Astrocyte (in vitro differentiated cells and primary cell): ENCODE measurements around the gene FREY1. TPM values are rescaled to one million over a fixed set of nuclear protein-coding genes. Genes with fewer than 3 reads are reported as not detected.
A peak's percentile ranks its signal among the peaks of the same experiment; 100 is the strongest.

ENCODE experiments used
- DNase-seq: peaks from one replicate; pipeline ENCODE4 v3.0.0-alpha.2; 2010; ENCODE audit warnings: low read depth
- FAIRE-seq: peaks from 2 replicates; lab custom pipeline; 2011; peaks lifted over from hg19 to GRCh38; lab: Jason Lieb, UNC
- H2AFZ ChIP-seq: 2 replicates; pipeline ENCODE4 v1.6.0; 2012; ENCODE audit warnings: low read depth, low read length, inconsistent platforms
- H3K27ac ChIP-seq: 2 replicates; pipeline ENCODE4 v1.5.1; 2011; ENCODE audit warnings: low read depth, low read length, inconsistent platforms
- H3K27me3 ChIP-seq: 2 replicates; pipeline ENCODE4 v1.6.0; 2011; ENCODE audit warnings: low read length, inconsistent platforms; ENCODE audit not compliant: insufficient read depth
- H3K36me3 ChIP-seq: 2 replicates; pipeline ENCODE4 v1.5.1; 2011; ENCODE audit warnings: low read length, inconsistent platforms; ENCODE audit not compliant: insufficient read depth
- H3K4me1 ChIP-seq: 2 replicates; pipeline ENCODE4 v1.5.1; 2011; ENCODE audit warnings: low read length, inconsistent platforms; ENCODE audit not compliant: insufficient read depth
- H3K4me2 ChIP-seq: 2 replicates; pipeline ENCODE4 v1.6.0; 2012; ENCODE audit warnings: low read length, inconsistent platforms
- H3K4me3 ChIP-seq: 2 replicates; pipeline ENCODE4 v1.5.1; 2011; ENCODE audit warnings: low read depth, mild to moderate bottlenecking, low read length, inconsistent platforms; ENCODE audit not compliant: insufficient read depth
- H3K79me2 ChIP-seq: 2 replicates; pipeline ENCODE4 v1.6.0; 2012; ENCODE audit warnings: mild to moderate bottlenecking, low read length, inconsistent platforms; ENCODE audit not compliant: insufficient read depth
- H3K9ac ChIP-seq: 2 replicates; pipeline ENCODE4 v1.6.0; 2012; ENCODE audit warnings: mild to moderate bottlenecking, low read length, inconsistent platforms
- H3K9me3 ChIP-seq: 2 replicates; pipeline ENCODE4 v1.5.1; 2012; ENCODE audit warnings: low read depth, mild to moderate bottlenecking, low read length, inconsistent platforms; ENCODE audit not compliant: insufficient read depth
- H4K20me1 ChIP-seq: 2 replicates; pipeline ENCODE4 v1.6.0; 2012; ENCODE audit warnings: low read length, inconsistent platforms; ENCODE audit not compliant: insufficient read depth
- H3K27ac Mint-ChIP-seq: one replicate; pipeline ENCODE4 v1.8.0; 2021; ENCODE audit warnings: mild to moderate bottlenecking, mixed read lengths; ENCODE audit not compliant: unreplicated experiment
- H3K27me3 Mint-ChIP-seq: one replicate; pipeline ENCODE4 v1.8.0; 2021; ENCODE audit warnings: low read depth, mixed read lengths; ENCODE audit not compliant: unreplicated experiment
- H3K36me3 Mint-ChIP-seq: one replicate; pipeline ENCODE4 v1.8.0; 2021; ENCODE audit warnings: low read depth, mixed read lengths; ENCODE audit not compliant: unreplicated experiment
- H3K4me1 Mint-ChIP-seq: one replicate; pipeline ENCODE4 v1.8.0; 2021; ENCODE audit warnings: low read depth, mixed read lengths; ENCODE audit not compliant: unreplicated experiment
- H3K4me3 Mint-ChIP-seq: one replicate; pipeline ENCODE4 v1.8.0; 2021; ENCODE audit warnings: mild to moderate bottlenecking, moderate library complexity, mixed read lengths; ENCODE audit not compliant: unreplicated experiment
- H3K9me3 Mint-ChIP-seq: one replicate; pipeline ENCODE4 v1.8.0; 2021; ENCODE audit warnings: mild to moderate bottlenecking, mixed read lengths; ENCODE audit not compliant: unreplicated experiment
- EZH2 ChIP-seq: IDR thresholded peaks from 2 replicates; pipeline ENCODE4 v1.6.1; 2012; ENCODE audit warnings: mild to moderate bottlenecking, low read length, inconsistent platforms; ENCODE audit not compliant: insufficient read depth
- total RNA-seq: library from RNA; stranded (reverse); gene quantifications from 2 replicates; pipeline ENCODE4 v1.2.1, GENCODE V29; 2021
- TF ChIP-seq, protein P1 (sequence below): IDR thresholded peaks from 2 replicates; pipeline ENCODE4 v1.5.1; 2011; ENCODE audit warnings: low read depth, mild to moderate bottlenecking, inconsistent platforms, low read length, moderate library complexity; ENCODE audit not compliant: insufficient read depth

Gene FREY1
- total RNA-seq, 1 donor from 2014 or later, result 0.79 TPM

GRCh38 chr11:45886816-45887520, 20.1 kb downstream of the FREY1 start:
- H3K4me1 Mint-ChIP-seq, result peaks cover 5% of the 10 kb centered on the region
- peaks cover 30% of the 10 kb centered on the region for H3K27me3 Mint-ChIP-seq
- H4K20me1 ChIP-seq, result peaks cover 21% of the 10 kb centered on the region
- no peak overlapping the region for H3K27ac Mint-ChIP-seq
- no peak overlapping the region for H3K27ac ChIP-seq
- H3K36me3 ChIP-seq, result no peaks in the 10 kb centered on the region
- H3K9ac ChIP-seq, result no peak overlapping the region
- TF ChIP-seq EZH2, result no peak
- TF ChIP-seq, protein P1, sequence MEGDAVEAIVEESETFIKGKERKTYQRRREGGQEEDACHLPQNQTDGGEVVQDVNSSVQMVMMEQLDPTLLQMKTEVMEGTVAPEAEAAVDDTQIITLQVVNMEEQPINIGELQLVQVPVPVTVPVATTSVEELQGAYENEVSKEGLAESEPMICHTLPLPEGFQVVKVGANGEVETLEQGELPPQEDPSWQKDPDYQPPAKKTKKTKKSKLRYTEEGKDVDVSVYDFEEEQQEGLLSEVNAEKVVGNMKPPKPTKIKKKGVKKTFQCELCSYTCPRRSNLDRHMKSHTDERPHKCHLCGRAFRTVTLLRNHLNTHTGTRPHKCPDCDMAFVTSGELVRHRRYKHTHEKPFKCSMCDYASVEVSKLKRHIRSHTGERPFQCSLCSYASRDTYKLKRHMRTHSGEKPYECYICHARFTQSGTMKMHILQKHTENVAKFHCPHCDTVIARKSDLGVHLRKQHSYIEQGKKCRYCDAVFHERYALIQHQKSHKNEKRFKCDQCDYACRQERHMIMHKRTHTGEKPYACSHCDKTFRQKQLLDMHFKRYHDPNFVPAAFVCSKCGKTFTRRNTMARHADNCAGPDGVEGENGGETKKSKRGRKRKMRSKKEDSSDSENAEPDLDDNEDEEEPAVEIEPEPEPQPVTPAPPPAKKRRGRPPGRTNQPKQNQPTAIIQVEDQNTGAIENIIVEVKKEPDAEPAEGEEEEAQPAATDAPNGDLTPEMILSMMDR, result no peak
- no peak overlapping the region for H3K4me3 Mint-ChIP-seq
- DNase-seq (no peak), FAIRE-seq (no peak)
- peaks cover 14% of the 10 kb centered on the region for H3K36me3 Mint-ChIP-seq
- H3K9me3 ChIP-seq, result no peaks in the 10 kb centered on the region
- H2AFZ ChIP-seq, result no peak overlapping the region
- no peak overlapping the region for H3K4me2 ChIP-seq
- H3K27me3 ChIP-seq, result peaks cover 4% of the 10 kb centered on the region
- no peaks in the 10 kb centered on the region for H3K79me2 ChIP-seq
- H3K9me3 Mint-ChIP-seq, result no peaks in the 10 kb centered on the region
- peaks cover 4% of the 10 kb centered on the region for H3K4me1 ChIP-seq
- H3K4me3 ChIP-seq, result no peak overlapping the region

DNA sequence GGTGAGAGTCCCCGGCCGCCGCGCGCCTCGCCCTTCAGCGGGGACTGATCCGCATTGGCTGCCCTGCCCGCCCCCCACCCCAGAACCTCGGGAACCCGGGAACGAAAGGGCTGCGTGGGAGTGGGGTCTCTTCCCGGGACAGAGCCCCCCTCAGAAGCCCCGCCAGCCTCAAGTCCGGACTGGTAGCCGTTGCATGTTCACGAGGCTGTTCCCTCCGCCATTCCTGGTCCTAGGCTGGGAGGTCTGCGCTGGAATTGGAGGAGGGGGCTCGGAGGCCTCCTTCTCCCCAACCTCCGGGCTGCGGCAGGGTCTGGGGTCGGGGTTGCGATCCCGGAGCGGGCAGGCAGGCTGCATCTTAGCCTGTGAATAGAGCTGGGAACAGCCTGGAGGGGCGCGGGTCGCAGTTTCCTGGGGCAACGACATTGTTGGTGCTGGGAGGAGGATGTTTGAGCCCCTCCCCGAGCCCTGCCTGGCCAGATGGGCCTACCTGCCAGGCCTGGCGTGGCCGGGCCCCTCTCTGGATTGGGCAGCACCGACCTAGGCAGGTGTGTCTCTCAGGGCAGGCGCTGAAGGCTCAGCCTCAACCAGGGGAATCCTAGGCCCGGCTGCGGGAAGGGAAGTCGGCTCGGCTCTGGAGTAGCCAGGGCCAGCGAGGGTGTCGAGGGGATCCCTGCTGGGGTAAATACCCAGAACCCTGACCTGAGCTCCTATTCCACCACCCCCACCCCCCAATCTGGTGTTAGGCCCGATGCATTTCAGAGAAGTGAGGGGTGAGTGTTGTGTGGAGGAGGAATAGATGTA, 20.9 kb downstream of the FREY1 start:
- Histone ChIP-seq H4K20me1 (peaks cover 29% of the 10 kb centered on the region), H3K9me3 (no peaks in the 10 kb centered on the region), H3K9ac (no peak overlapping the region), H3K27me3 (peaks cover 4% of the 10 kb centered on the region), H3K79me2 (no peaks in the 10 kb centered on the region), H3K4me2 (peak overlapping the region; percentile 83), H2AFZ (peak overlapping the region; percentile 34), H3K36me3 (peaks cover under 1% of the 10 kb centered on the region), H3K27ac (no peak overlapping the region), H3K4me1 (peaks cover 4% of the 10 kb centered on the region), H3K4me3 (peak overlapping the region; percentile 48)
- Mint-ChIP-seq H3K4me1 (peaks cover 11% of the 10 kb centered on the region), H3K27ac (no peak overlapping the region), H3K27me3 (peaks cover 24% of the 10 kb centered on the region), H3K4me3 (peak overlapping the region; percentile 57), H3K9me3 (no peaks in the 10 kb centered on the region), H3K36me3 (peaks cover 13% of the 10 kb centered on the region)
- TF ChIP-seq EZH2, result peak; percentile 60
- TF ChIP-seq, protein P1, result no peak
- DNase-seq, result no peak
- FAIRE-seq, result no peak
